Measurements from ENCODE around the gene HABP4. TPM values are rescaled to one million over a fixed set of nuclear protein-coding genes. Genes with fewer than 3 reads are reported as not detected.

HABP4 gene
- total and polyA plus RNA-seq, 9 of the 15 experiments (the other 6 are each of a cell fraction or from before 2014, with no cell fraction given), result 0.38 to 2.4 (median 1.9) TPM

- no peak for TF ChIP-seq ZNF318 (IDR thresholded peaks at IDR 0.05; ENCODE audit: borderline replicate concordance in 1 of 2, low read depth in 1 of 2)
- no peak for TF ChIP-seq DLX4 (CRISPR knock-in tag; IDR thresholded peaks at IDR 0.05)
- no peak for TF ChIP-seq ZNF780A (CRISPR knock-in tag; IDR thresholded peaks at IDR 0.05)
- TF ChIP-seq GABPA (tag; conservative IDR thresholded peaks at IDR 0.05; ENCODE audit: low read depth), result no peak
- TF ChIP-seq, protein P1, sequence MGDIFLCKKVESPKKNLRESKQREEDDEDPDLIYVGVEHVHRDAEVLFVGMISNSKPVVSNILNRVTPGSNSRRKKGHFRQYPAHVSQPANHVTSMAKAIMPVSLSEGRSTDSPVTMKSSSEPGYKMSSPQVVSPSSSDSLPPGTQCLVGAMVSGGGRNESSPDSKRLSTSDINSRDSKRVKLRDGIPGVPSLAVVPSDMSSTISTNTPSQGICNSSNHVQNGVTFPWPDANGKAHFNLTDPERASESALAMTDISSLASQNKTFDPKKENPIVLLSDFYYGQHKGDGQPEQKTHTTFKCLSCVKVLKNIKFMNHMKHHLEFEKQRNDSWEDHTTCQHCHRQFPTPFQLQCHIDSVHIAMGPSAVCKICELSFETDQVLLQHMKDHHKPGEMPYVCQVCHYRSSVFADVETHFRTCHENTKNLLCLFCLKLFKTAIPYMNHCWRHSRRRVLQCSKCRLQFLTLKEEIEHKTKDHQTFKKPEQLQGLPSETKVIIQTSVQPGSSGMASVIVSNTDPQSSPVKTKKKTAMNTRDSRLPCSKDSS (IDR thresholded peaks at IDR 0.05; ENCODE audit: low read depth, partially characterized antibody), result no peak
- TF ChIP-seq POLR2G (IDR thresholded peaks at IDR 0.05; ENCODE audit: low read depth, low read length), result no peak
- peak; percentile 19; the same call in 1 of the 2 replicates for TF ChIP-seq HNRNPL (IDR thresholded peaks at IDR 0.05; ENCODE audit: low read depth, low read length)
- no peak for TF ChIP-seq MYBL2 (IDR thresholded peaks at IDR 0.05; ENCODE audit: low read depth)
- TF ChIP-seq MYBL2 (CRISPR knock-in tag; IDR thresholded peaks at IDR 0.05; ENCODE audit: borderline replicate concordance), result no peak
- no peak for TF ChIP-seq JUND (IDR thresholded peaks at IDR 0.05; ENCODE audit: borderline replicate concordance, low read depth, low read length)
- TF ChIP-seq JUND (tag; IDR thresholded peaks at IDR 0.05; ENCODE audit: borderline replicate concordance, low read depth, low read length), result no peak
- TF ChIP-seq NFATC3 (IDR thresholded peaks at IDR 0.05), result no peak
- no peak for TF ChIP-seq CBX5 (IDR thresholded peaks at IDR 0.05; ENCODE audit: borderline replicate concordance, low read depth)
- TF ChIP-seq LCOR (CRISPR knock-in tag; IDR thresholded peaks at IDR 0.05), result no peak
- TF ChIP-seq PHF8 (IDR thresholded peaks at IDR 0.05; ENCODE audit: borderline replicate concordance, low read length), result peak; percentile 24; the same call in 1 of the 2 replicates
- TF ChIP-seq NCOA4 (IDR thresholded peaks at IDR 0.05; ENCODE audit: partially characterized antibody), result no peak
- TF ChIP-seq ZNF134 (CRISPR knock-in tag; conservative IDR thresholded peaks at IDR 0.05), result no peak
- TF ChIP-seq U2AF1 (optimal IDR thresholded peaks at IDR 0.05; ENCODE audit: low read depth, low read length), result peak; percentile 5
- 0 out of 2 replicates have a peak, but pooled peaks have one; percentile 33 for TF ChIP-seq ERF (CRISPR knock-in tag; IDR thresholded peaks at IDR 0.05)
- no peak for TF ChIP-seq XRCC4 (IDR thresholded peaks at IDR 0.05; ENCODE audit: extremely low read depth, insufficient read depth, insufficient read length)
These were observed 32.3 kb upstream of the HABP4 start (continued) for GRCh38 chr9:96417661-96418082.
